Suppressor macrophage treated with lipopolysaccharide for 1 hour (primary cell): ENCODE data around the gene LYPD4.
A peak's percentile ranks its signal among the peaks of the same experiment; 100 is the strongest.

Experiments
- DNase-seq, 3 donors: peaks; one replicate each; pipeline ENCODE4 v3.0.0-alpha.2; 2020 to 2022

The LYPD4 gene

GRCh38 chr19:41850381-41850780 lies 5.9 kb upstream of the LYPD4 start:
- DNase-seq: no peak

- DNase-seq: no peak
Observed at GRCh38 chr19:41849067-41849466, 4.6 kb upstream of the LYPD4 start.

- no peak for DNase-seq
Observed at GRCh38 chr19:41848666-41849065, 4.2 kb upstream of the LYPD4 start.

GRCh38 chr19:41847351-41848105 lies 3.0 kb upstream of the LYPD4 start:
- no peak for DNase-seq

- DNase-seq: no peak
Observed at GRCh38 chr19:41845051-41845590, 638 bp upstream of the LYPD4 start.

- DNase-seq: no peak
Observed at GRCh38 chr19:41845001-41845050, 343 bp upstream of the LYPD4 start, which contains the start of gene DMRTC2. Gene DMRTC2, plus strand, starts transcription at chr19:41845042. Its CDS starts 2,387 bp downstream, at chr19:41847429.

- no peak for DNase-seq
Observed at GRCh38 chr19:41843371-41843770, 1.1 kb downstream of the LYPD4 start.

GRCh38 chr19:41839211-41839610 lies 5.3 kb downstream of the LYPD4 start:
- DNase-seq: no peak

GRCh38 chr19:41837981-41838708 lies 6.3 kb downstream of the LYPD4 start:
- no peak for DNase-seq

- peak; percentile 74 to 85 (median 77) for DNase-seq
Observed at GRCh38 chr19:41821003-41821735, 23.3 kb downstream of the LYPD4 start.

GRCh38 chr19:41816761-41817160 lies 27.7 kb downstream of the LYPD4 start:
- no peak for DNase-seq

GRCh38 chr19:41815301-41815700 lies 29.2 kb downstream of the LYPD4 start:
- DNase-seq: no peak

GRCh38 chr19:41813911-41814310 lies 30.6 kb downstream of the LYPD4 start:
- DNase-seq: no peak

GRCh38 chr19:41811981-41812380 lies 32.5 kb downstream of the LYPD4 start:
- no peak for DNase-seq

- DNase-seq: peak; percentile 79 to 92 (median 89)
Observed at GRCh38 chr19:41811036-41811435, 33.4 kb downstream of the LYPD4 start.

GRCh38 chr19:41810301-41810700 lies 34.2 kb downstream of the LYPD4 start:
- no peak for DNase-seq

GRCh38 chr19:41808663-41809566 lies 35.6 kb downstream of the LYPD4 start:
- peak; percentile 35 to 51 (median 46) for DNase-seq

- DNase-seq: no peak
Observed at GRCh38 chr19:41807176-41807575, 37.3 kb downstream of the LYPD4 start.

- peak; percentile 32 to 71 (median 68) for DNase-seq
Observed at GRCh38 chr19:41804336-41804735, 40.1 kb downstream of the LYPD4 start.

GRCh38 chr19:41802770-41803169 lies 41.7 kb downstream of the LYPD4 start:
- no peak for DNase-seq

- peak; percentile 55 to 85 (median 82) for DNase-seq
Observed at GRCh38 chr19:41801792-41802211, 42.7 kb downstream of the LYPD4 start.

- no peak for DNase-seq
Observed at GRCh38 chr19:41801031-41801430, 43.5 kb downstream of the LYPD4 start.
